IPS-15b (cell line): ENCODE measurements around the gene RSRP1.

ENCODE experiments used
- H3K27me3 ChIP-seq: one replicate; pipeline ENCODE4 v1.6.1; 2013; ENCODE audit warnings: low read length; ENCODE audit not compliant: control insufficient read depth, insufficient read depth
- H3K36me3 ChIP-seq: one replicate; pipeline ENCODE4 v1.6.1; 2013; ENCODE audit warnings: low read length; ENCODE audit not compliant: control insufficient read depth, insufficient read depth
- H3K4me1 ChIP-seq: one replicate; pipeline ENCODE4 v1.6.1; 2013; ENCODE audit warnings: mild to moderate bottlenecking, low read length; ENCODE audit not compliant: control insufficient read depth, insufficient read depth
- H3K4me3 ChIP-seq: one replicate; pipeline ENCODE4 v1.5.1; 2013; ENCODE audit warnings: low read depth, low read length
- H3K9ac ChIP-seq: one replicate; pipeline ENCODE4 v1.6.1; 2013; ENCODE audit warnings: low read depth, mild to moderate bottlenecking, low read length
- H3K9me3 ChIP-seq: one replicate; pipeline ENCODE4 v1.6.1; 2013; ENCODE audit warnings: mild to moderate bottlenecking, low read length; ENCODE audit not compliant: control insufficient read depth, insufficient read depth

RSRP1 gene

DNA sequence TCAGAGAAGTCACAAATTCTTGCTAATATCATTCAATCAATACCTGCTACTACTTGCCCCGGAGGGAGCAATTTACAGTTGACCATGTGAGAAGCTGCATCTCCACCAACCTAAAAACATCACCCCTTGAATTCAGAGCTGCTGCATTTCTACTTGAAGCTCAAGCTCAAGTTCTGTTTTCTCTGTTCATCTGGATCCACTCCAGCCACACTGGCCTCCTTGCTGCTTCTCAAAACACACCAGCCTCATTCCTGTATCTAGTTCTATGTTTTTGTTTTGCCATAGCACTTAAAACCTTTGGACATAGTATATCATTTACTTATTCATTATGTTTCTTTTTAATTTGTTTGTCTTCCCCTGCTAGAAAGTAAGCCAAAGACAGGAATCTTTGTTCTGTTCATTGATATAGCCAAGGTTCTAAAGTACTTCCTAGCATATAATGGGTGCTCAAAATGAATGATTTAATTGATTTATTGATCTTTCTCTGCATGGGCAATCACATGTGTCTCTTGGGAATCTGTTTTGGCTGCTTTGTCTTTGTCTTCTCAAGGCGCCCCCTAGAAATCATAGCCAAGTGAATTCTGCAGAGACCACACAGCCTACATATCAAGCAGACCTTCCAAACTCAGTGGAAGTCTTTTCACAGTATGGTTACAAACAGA is 38.6 kb downstream of the RSRP1 start:
- Histone ChIP-seq H3K4me3 (no peak overlapping the region), H3K27me3 (no peaks in the 10 kb centered on the region), H3K9ac (no peak overlapping the region), H3K9me3 (no peaks in the 10 kb centered on the region), H3K36me3 (no peaks in the 10 kb centered on the region), H3K4me1 (peaks cover 6% of the 10 kb centered on the region)

GRCh38 chr1:25208092-25208491 is 39.2 kb downstream of the RSRP1 start:
- H3K27me3 ChIP-seq, result no peaks in the 10 kb centered on the region
- H3K4me3 ChIP-seq, result no peak overlapping the region
- no peaks in the 10 kb centered on the region for H3K9me3 ChIP-seq
- no peak overlapping the region for H3K9ac ChIP-seq
- no peaks in the 10 kb centered on the region for H3K36me3 ChIP-seq
- peaks cover 6% of the 10 kb centered on the region for H3K4me1 ChIP-seq

GRCh38 chr1:25206201-25206600 is 41.1 kb downstream of the RSRP1 start:
- no peak overlapping the region for H3K9ac ChIP-seq
- no peaks in the 10 kb centered on the region for H3K9me3 ChIP-seq
- no peaks in the 10 kb centered on the region for H3K27me3 ChIP-seq
- peaks cover 6% of the 10 kb centered on the region for H3K4me1 ChIP-seq
- no peaks in the 10 kb centered on the region for H3K36me3 ChIP-seq
- H3K4me3 ChIP-seq, result no peak overlapping the region

DNA sequence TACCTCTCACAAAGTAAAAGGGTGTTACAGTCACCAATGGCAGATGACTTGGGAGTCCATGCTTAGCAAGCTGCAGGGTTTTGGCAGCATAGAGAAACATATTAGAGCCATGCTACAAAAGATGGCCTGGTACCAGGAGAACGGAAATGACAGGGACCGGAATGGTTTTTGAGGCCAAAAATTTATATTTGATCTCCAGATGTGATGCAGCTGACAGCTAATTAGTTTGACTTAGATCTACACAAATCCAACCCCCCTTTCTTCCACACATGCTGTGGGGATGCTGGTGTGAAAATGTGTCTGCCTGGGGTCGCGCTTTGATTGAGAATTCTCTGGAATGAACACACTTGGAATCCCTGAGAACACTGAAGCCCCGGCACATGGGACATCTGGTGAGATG is 41.5 kb downstream of the RSRP1 start:
- Histone ChIP-seq H3K9me3 (no peaks in the 10 kb centered on the region), H3K36me3 (no peaks in the 10 kb centered on the region), H3K4me1 (peaks cover 6% of the 10 kb centered on the region), H3K4me3 (no peak overlapping the region), H3K27me3 (no peaks in the 10 kb centered on the region), H3K9ac (no peak overlapping the region)

DNA sequence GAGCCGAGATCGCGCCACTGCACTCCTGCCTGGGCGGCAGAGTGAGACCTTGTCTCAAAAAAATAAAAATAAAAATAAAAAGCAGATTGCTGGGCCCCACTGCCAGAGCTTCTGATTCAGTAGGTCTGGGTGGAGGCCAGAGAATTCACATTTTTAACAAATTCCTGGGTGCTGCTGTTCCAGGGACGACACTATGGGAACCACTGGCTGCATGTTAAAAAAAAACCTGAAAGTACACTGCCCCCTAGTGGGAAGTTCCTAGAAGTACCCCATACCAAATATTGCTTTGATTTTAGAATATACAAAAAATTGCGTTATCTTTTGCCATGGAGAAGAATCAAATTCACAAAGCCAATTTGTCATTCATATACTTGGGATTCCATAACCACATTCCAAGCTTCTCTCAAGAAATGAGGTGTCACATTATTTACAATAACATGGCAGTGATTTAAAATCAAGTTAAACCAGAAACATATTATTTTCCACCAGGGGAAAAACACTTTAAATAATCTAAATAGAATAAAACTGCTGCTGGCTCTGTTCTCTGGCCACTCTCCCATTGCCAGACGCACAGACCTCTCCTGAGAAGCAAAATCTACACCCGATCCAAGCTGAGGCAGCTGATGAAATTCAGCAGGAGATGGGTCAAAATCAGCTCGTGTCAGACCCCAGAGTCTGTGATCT is 42.3 kb downstream of the RSRP1 start:
- Histone ChIP-seq H3K27me3 (no peaks in the 10 kb centered on the region), H3K9me3 (no peaks in the 10 kb centered on the region), H3K36me3 (no peaks in the 10 kb centered on the region), H3K4me1 (peaks cover 2% of the 10 kb centered on the region), H3K4me3 (no peak overlapping the region), H3K9ac (no peak overlapping the region)

DNA sequence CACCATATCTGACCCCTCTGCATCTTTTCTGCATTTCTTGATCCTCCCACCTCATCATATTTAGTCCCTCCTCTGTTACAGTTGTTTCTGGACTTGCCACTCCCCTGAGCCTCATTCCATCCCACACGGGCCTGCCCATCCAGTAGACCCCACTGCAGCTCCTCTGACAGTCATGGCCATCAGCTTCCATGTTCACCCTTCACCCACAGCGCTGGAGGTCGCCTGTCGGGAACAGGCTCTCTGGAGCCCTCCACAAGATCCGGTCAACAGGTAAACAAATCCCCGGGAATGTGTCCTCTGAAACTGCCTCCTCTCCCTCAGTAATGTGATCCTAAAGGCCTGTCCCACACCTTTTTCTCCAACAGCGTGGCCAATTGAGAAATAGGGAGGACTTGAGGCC is 46.2 kb downstream of the RSRP1 start:
- H3K27me3 ChIP-seq, result no peaks in the 10 kb centered on the region
- H3K4me1 ChIP-seq, result peaks cover 2% of the 10 kb centered on the region
- H3K4me3 ChIP-seq, result no peak overlapping the region
- no peak overlapping the region for H3K9ac ChIP-seq
- no peaks in the 10 kb centered on the region for H3K9me3 ChIP-seq
- no peaks in the 10 kb centered on the region for H3K36me3 ChIP-seq

- peaks cover 2% of the 10 kb centered on the region for H3K4me1 ChIP-seq
- no peak overlapping the region for H3K4me3 ChIP-seq
- H3K9ac ChIP-seq, result no peak overlapping the region
- no peaks in the 10 kb centered on the region for H3K27me3 ChIP-seq
- no peaks in the 10 kb centered on the region for H3K9me3 ChIP-seq
- no peaks in the 10 kb centered on the region for H3K36me3 ChIP-seq
Observed at GRCh38 chr1:25199819-25200620, 47.2 kb downstream of the RSRP1 start.

GRCh38 chr1:25198663-25199252 is 48.5 kb downstream of the RSRP1 start:
- no peaks in the 10 kb centered on the region for H3K4me1 ChIP-seq
- no peaks in the 10 kb centered on the region for H3K36me3 ChIP-seq
- no peak overlapping the region for H3K9ac ChIP-seq
- no peaks in the 10 kb centered on the region for H3K27me3 ChIP-seq
- no peak overlapping the region for H3K4me3 ChIP-seq
- no peaks in the 10 kb centered on the region for H3K9me3 ChIP-seq

GRCh38 chr1:25197982-25198662 is 49.1 kb downstream of the RSRP1 start:
- Histone ChIP-seq H3K4me1 (peaks cover 3% of the 10 kb centered on the region), H3K9ac (no peak overlapping the region), H3K27me3 (no peaks in the 10 kb centered on the region), H3K4me3 (no peak overlapping the region), H3K36me3 (no peaks in the 10 kb centered on the region), H3K9me3 (no peaks in the 10 kb centered on the region)

DNA sequence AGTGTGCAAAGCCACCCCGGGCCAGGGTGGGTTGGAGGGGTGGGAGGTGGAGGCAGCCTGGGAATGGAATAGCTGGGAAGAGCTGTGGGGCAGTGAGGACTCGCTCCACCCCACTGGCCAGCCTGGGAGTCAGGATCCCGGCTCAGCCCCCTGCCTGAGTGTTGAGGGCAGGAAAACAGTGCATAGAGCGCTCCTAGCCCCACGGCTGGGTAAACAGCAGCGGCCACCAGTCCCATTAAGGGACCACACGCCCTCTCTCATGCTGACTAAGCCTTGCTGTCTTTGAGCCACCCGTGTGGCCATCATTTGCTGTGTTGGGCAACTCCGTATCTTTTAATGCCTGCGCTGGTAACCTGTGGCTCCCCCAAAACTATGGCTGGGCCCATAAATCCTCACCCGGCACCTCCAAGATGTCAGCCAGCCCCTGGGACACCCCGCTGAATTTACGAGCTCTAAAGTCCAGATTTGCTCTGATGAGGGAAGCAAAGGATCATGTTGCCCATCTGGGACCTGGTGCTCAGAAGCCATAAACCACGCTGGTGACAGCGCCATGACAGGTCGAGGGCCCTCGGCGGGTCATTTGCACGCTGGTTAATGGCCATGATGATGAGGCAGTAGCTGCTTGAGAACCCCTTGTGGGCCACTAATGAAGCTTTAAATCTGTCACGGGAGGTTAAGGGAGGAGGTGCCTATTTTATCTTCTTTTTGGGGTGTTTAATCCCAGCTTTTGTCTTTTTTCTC is 49.8 kb downstream of the RSRP1 start:
- Histone ChIP-seq H3K9me3 (no peaks in the 10 kb centered on the region), H3K36me3 (no peaks in the 10 kb centered on the region), H3K4me3 (no peak overlapping the region), H3K27me3 (no peaks in the 10 kb centered on the region), H3K4me1 (peaks cover 3% of the 10 kb centered on the region), H3K9ac (no peak overlapping the region)

- Histone ChIP-seq H3K27me3 (no peaks in the 10 kb centered on the region), H3K9me3 (no peaks in the 10 kb centered on the region), H3K36me3 (no peaks in the 10 kb centered on the region), H3K4me3 (no peak overlapping the region), H3K4me1 (peaks cover 3% of the 10 kb centered on the region), H3K9ac (no peak overlapping the region)
Observed at GRCh38 chr1:25196830-25197229, 50.4 kb downstream of the RSRP1 start.
